Mucosa of gallbladder (tissue), 1 donor: ENCODE measurements around the gene SYPL1. TPM values are rescaled to one million over a fixed set of nuclear protein-coding genes. Genes with fewer than 3 reads are reported as not detected.

Experiments used
- DNase-seq: peaks from one replicate; pipeline ENCODE4 v3.0.0-alpha.2; 2020; ENCODE audit warnings: low spot score
- total RNA-seq: library from RNA; stranded (reverse); gene quantifications from one replicate; pipeline ENCODE4 v1.2.1, GENCODE V29; 2021
- donor health status: DM: no; HTN: no; CAD: no.

The SYPL1 gene
- total RNA-seq, 1 donor from 2014 or later: 116 TPM

DNA sequence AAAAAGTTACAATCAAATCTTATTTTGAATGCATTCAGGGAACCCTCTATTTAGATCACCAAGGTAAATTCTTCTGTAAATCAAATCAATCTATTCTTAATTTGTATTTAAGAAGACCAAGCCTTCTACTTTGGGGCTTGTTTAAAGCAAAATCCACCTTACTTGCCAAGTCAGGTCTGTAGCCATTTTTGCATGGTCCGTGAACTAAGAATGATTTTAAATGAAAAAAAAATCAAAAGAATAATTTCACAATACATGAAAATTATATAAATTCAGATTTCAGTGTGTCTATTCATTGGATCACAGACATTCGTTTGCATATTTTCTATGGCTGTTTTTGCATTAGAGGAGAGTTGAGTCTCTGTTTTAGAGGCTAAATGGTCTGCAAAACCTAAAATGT lies 59.4 kb downstream of the SYPL1 start:
- DNase-seq: no peak

DNA sequence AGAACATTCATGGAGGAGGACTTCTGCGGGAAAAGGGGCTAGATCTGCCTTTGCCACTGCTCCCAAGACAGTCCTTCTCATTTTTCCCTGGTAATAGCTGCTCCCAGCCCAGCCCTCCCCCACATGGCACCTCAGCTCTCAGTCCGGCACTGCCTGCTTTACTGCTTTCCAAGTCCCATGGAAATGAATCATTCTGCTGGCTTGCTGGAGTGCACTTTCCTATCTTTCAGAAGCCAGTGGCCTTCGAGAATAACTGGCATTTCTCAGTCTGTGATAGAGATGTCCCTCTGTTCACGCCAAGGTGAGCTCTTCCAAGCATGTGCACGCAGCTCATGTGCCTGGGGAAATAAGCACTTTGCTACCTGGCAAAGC lies 61.4 kb downstream of the SYPL1 start:
- peak; percentile 41 for DNase-seq

DNA sequence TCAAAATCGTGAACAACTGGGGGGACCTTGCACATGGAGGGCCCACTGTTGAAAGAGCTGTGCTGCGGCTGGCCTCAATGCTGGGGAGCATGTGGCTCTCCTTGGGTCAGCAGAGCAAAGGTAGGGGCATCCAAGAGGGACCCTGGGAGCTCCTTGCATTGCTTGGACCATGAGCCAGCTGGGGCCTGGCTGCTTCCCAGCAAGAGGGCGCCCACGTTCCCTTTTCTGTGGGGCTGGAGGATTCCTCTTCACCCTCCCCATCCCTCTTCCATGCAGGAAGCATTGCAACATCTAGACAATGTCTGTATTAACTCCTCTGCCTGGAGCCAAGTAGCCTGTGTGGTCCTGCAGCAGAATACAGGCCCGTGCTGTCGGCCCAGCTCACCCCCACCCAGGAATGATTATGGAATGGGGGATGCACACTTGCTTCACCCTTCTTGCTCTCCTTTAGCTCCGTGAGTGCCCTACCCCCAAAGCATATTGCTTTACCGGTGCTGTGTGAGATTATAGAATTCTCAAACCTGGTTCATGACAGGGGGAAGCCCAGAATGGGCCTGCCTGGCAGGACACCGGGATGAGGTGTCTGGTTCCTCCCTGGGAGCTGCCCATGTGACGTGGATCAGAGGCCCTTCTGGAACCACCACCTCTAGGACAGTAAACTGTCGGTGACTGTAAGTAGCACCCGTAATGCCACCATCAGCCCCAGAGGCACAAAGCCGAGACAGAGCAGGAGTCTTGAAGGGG lies 61.9 kb downstream of the SYPL1 start:
- peak; percentile 49 for DNase-seq

DNA sequence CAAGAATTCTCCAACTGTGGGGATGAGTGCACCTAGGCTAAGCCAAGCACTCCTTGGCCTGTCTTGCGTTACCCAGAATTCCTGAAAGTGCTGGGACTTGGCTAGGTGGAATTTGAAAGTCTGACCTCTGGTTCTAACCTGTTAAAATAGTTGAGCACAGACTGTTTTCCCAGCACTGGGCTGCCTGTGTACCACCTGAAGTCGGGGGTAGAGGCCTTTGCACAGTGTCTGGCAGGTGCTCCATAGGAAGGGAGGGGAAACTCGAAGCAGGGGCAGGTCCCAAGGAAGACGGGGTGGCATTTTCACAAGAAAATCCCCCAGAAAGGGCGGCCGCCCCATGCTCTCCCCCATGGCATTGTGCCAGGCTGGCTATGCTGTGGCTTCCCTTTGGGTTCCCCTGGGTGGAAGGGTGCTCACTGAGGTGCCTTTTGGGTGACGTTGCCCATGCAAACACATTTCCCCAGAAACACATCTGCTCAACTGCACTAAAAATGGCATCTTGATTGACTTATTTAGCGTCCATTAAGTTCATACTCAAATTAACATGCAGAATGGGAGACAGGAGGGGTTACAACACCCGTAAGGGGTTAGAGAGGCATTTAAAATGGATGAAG lies 62.9 kb downstream of the SYPL1 start:
- no peak for DNase-seq

DNA sequence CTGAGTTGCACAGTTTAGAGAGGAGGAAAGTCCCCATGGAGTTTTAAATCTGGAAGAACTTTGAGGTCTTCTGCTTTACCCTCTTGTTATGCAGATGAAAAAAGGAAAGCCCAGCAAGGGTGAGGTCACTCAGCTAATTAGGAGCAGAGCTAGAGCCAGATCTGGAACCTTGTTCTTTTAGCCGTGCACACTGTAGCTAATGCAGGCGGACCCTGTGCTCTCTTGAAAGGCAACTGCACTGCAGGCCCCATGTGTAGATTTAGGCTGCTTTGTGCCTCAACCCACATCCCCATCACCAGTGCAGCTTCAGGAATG lies 63.4 kb downstream of the SYPL1 start:
- no peak for DNase-seq

DNA sequence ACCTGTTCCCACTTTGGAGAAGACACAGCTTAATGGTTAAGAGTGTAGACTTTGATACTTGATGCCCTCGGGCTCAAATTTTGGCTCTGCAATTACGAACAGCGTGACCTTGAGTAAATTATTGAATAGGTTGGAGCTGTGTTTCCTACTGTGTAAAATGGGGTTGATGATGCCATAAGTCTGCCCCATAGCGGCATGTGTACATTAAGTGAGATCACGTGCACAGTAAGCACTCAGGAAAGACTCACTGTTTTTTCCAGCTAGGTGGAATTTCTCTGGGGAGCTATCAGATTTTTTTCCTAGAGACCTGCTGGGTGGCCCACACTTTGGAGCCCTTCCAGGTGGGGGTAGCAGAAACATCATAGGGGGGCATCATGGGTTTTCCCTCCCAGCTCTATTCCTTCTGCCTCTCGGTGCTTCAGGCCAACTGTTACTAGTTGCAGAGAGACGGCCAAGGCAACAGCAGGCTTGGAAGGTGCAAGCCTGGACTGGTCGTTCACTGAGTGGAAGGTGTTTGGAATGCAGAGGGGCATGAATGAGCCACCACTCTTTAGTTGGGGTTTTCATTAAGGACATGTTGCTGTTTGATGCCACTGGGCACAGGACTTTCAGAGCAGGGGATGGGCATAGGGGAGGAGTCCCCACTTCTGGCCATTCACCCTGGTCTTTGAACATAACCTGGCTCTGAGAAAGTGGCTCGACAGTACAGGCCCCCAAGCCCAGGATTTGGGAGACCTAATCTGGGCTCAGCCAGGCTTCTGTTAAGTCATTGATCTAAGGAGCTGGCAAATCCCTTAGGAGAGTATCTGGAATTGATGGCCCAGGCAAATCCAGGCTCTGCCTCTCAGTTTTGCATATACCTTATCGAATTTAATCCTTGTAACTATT lies 64.0 kb downstream of the SYPL1 start:
- DNase-seq: no peak

DNA sequence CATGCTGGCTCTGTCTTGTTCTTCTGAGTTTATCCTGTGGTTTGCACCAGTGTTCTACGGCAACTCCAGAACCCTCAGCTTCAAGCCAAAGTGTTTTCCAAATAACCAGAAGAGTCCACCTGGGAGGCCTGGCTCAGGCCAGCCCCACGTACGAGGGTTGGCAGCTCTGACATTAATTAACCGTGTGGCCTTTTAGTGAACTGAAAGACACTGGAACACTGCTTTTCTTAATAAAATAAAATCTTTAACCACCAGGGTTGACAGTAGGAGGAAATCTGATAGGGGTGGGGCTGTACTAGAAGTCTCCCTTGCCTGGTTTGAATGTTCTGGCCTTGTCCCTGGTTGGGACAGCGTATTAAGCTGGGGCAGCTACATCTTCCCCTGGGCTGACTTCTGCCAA lies 64.9 kb downstream of the SYPL1 start:
- DNase-seq: no peak

DNA sequence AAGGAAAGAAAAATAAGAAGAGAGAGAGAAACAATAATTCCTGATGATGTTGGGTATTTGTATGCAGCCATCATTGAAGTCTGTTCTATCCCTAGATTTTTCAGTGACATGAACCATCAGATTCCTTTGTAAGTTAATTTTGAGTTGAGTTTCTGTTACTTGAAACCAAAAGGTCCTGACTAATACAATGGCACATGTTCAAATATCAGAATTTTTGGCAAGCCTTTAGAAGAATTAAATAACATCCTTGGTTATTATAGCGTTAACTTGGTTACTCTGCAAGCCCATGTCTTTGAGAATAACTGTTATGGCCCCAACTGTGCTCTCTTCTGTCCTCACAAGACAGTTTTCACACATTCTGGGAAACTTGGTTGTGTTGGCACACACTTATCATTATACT lies 66.5 kb downstream of the SYPL1 start:
- no peak for DNase-seq

DNA sequence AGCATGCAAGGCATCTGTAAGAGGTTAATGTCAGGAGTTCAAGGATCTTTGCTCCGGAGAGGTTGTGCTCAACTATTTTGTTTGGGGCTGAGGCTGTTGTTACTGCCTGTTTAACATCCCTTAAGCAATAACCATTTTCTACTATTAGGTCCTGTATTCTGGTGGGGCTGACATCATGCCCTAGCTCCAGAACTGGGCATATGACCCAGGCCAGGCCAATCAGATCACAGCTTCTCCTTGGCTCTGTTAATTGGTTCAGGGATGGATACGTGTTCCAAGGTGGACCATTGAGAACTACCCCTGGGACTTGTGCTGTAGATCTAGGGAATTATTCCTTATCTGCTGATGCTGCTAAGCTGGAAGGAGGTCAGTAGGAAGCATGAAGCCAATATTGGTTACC lies 67.0 kb downstream of the SYPL1 start:
- DNase-seq: no peak

DNA sequence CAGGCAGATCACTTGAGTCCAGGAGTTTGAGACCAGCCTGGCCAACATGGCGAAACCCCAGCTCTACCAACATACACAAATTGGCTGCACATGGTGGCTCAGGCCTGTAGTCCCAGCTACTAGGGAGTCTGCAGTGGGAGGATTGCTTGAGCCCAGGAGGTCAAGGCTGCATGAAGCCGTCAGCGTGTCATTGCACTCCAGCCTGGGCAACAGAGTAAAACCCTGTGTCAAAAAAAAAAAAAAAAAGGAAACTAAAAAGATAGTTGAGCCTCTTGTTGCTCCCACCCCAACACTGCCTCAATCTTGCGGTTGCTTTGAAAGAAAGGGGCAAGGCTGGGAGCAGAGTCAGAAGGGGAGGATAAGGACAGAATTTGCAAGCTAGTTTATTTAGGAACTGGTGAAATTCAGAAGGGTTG lies 69.9 kb downstream of the SYPL1 start:
- DNase-seq: no peak

DNA sequence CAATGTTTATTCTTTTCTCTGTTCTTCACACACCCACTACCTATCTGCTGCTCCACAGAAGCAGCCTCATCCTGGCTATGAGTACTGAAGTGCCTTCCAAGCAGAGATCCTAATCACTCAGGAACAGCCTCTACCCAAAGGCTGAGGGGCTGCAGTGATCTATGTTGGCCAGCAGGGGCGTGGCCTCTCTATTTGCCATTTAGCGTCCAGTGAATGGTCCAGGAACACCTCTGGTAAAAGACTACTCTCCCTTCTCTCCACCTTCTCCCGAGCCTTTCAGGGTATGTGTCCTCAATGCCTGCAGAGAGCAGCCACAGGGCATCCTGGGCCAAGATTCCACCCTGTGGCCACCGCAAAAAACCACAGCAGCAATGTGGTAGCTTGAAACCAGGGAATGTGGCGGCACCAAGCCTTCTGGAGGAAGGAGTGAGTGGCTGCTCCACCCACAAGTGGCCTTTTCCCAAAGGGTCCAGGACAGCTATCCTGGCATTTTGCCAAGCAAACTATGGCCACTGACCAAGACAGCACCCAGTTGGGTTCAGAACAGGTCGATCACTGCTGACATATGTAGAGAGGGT lies 70.9 kb downstream of the SYPL1 start:
- DNase-seq: no peak

Other genes starting within 250 kb of the SYPL1 start
- gene ATXN7L1, start 235.7 kb downstream of the SYPL1 start, total RNA-seq: 16.3 TPM
- 3.1 TPM for gene CDHR3, start 149.0 kb downstream of the SYPL1 start, total RNA-seq
- 52.7 TPM for gene NAMPT, start 172.7 kb upstream of the SYPL1 start, total RNA-seq